GM21528 (cell line): ENCODE measurements around the gene THTPA.

ENCODE experiments used
- ATAC-seq: cut with Tn5 transposase; IDR thresholded peaks from one replicate; pipeline ENCODE4 v1.9.1; 2021; ENCODE audit warnings: mild to moderate bottlenecking, moderate library complexity; ENCODE audit not compliant: unreplicated experiment, low FRiP score

THTPA gene

DNA sequence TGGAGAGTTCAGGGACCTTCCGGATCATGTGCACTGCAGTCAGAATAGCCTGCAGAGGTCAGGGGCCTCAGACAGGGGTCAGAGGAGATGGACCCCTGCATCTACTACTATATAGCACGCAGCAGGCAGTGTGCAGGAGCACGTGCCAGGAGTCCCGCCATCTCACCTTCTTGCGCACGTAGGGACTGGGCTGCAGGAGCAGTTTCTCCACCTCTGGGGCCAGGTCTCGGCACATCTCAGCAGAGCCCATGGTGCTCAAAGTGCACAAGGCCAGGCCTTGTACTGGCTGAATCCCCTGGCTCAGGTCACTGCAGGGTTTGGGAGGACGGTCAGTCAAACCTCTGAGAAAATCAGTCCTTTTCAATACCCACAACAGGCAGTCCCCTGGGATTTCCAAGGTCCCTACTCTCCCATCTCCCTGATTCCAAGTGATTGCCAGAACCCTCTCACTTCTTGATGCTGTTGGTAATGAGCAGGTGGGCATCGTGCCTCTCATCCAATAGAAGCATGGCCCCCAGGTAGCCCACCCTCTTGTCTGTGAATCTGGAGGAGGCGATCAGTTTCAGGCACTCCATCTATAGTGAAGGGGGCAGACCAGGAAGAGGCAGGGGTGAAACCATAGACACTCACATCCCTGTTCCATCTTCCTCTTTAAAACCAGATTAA lies 10.2 kb downstream of the THTPA start:
- no peak for ATAC-seq

DNA sequence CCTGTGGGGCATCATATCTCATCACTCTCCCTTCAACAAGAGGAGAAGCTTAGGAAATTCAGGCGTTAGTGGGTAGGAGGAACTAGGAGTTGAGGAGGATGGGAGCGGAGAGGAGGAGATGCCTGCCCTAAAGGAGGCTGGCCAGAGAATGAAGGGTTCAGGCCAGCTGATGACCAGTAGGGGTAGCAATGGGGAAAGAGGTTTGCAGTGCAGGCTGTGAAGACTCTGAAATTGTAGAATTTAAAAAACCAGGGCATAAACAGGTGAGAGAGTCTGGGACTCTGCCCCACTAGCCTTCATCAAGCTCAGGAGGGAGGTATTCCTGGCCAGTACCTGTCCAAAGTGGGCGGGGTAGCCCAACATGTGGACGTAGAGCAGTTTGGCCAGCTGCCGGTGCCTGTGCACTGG lies 10.7 kb downstream of the THTPA start:
- ATAC-seq: peak; percentile 4

DNA sequence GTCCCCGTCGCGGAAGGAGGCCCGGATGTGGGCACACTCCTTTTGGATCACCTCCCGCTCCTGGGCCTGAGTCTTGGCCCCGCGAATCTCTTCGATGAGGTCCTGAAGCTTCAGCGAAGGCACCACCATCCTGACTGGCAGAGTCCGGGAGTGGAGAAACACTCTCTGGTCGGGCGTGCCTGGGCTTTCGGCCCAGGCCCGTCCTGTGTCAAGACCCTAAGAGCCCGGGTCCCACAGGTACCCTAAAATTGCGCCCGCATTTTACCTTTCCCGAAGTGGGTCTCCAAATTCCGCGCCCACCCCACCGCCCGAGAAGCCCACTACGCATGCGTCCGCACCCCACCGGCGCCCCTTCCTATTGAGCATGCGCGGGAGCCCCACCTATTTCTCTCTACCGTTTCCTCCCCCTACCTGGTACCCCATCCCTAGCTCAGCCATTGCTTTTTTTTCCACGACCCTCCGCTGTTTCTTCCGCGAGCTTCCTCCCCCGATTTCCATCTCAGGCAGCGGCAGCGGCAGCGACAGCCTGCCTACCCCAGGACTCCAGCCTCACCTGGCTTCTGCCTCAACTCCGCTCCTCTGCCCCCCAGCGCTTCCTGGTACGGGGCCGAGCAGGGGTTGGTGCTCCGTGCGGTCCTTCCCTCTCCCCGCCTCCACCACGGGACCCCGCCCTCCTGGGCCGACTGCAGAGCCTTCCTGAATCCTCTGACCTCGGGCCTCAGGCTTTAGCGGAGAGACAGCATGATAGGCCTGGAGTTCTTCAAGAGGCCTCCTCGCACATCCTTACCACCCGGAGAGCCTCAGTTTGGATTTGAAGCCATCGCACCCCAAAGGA lies 11.3 kb downstream of the THTPA start, which contains the start of gene AP1G2:
TSS of gene AP1G2 (minus strand) at position 606 of the 835 bp plus-strand sequence. CDS start at position 129, 477 bp downstream.
- ATAC-seq: peak; percentile 90

DNA sequence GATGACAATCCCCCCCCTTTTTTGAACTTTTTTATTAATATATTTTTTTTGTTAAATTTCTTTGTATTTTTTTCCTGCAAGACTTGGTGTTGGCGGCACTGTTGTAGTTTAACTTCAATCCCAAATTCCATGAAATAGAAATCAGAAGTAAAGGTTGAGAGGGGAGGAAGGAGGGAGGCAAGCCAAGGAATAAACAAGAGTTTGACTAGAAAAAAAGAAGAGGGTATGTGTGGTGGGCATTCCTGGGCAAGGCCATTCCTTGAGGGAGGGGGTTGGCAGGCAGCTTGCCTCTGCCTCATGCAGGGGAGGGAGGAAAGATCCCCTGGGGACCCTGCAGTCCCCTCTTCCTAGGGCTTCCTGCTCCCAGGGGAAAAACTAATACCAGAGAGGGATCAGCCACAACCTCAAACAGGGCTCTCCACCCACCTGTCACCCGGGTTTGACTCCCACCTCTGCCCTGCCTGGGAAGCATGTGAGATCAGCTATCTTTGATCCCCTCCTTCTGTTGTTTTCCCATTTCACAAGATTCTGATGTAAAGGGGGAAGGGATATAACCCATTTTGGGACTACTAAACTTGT lies 12.0 kb downstream of the THTPA start:
- ATAC-seq: no peak

DNA sequence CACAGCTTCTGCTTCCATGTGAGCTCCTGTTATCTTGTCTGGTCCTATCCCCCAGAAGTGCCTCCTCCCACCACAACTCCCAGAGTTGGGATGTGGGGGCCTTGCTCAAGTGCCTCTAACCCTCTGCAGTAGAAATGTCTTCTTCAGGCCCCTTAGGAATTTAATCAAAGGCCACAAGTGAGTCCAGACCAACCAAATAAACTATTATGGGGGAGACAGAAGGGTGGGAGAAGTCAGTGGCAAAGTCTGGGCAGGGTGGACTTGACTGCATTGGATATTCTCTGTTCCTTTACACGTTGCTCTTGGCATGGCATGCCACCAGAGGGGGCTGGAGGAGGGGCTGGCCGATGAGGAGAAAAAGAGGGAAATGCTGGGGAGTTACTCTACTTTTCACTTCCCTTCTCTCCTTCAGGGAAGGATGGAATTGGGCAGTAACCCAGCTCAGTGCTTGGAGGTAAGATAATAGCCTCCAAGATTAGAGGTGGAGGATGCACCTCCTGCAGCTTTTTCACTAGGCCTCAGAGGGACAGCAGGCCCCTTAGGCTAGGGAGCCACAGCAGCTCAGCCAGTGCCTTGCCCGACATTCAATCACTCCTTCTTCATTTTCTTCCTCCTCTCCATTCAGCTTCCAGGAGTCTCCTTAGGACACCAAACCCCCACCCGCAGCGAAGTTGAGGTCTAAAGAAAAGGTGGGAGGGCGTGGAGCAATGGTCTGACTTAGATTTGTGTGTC lies 12.7 kb downstream of the THTPA start:
- no peak for ATAC-seq

DNA sequence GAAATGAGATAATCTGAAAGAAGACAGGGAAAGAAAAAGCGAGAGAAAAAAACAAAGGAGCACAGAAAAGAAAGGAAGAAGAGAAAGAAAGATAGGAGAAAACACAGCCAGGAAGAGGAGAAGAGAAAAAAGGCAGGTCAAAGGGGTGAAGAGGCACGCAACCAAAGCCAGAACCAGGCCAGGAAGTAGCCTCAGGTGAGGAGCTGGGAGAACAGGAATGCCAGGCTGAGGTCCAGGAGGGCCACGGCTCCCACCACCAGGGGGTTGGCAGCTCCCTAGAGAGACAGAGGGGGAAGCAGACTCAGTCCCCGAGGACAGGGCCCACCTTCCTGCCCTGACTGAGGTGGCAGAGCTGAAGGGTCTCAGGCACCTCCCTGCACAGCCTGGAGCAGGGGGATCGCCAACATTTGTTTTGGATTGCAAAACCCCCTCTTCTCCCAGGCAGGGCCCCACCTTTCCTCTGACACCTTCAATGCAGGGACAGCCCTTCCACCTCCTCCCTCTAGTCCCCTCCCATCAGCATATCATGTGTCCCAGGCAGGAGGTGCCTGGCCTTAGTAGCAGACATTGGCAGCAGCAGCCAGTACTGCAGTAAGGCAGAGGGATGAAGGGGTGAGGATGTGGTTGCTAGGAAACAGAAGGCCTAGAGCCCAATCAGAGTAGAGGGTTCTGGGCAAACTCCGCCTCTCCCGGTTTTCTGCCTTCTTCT lies 13.5 kb downstream of the THTPA start:
- no peak for ATAC-seq

DNA sequence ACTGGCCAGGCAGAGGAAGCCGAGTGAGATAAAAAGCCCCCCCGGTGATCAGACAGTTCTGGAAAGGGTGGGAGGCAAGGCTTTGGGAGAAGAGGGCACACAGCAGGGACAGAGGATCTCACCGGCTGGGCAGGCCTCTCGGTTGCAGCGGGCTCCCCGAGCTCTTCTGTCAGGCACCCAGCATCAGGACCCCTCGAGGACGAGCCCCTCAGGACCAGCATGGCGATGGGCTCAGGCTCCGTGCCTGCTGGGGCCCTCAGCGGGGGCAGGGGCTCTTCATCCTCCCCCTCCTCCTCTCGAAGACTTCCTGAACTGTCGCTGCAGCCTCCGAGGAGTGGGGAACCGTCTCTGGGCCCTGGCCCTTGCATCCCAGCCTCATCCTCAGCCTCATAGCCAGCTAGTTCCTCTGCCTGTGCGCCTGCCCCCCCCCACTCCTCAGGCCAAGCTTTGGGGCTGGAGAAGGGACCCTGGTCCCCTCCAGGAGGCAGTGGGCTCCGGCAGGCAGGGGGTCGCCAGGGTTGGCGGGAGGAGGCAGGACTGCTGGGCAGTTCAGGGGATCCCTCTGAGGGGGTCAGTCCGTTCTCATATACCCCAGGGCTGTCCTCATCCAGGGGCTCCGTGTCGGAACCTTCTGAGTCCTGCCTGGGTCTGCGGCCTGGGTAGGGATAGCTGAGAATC lies 14.9 kb downstream of the THTPA start:
- no peak for ATAC-seq

DNA sequence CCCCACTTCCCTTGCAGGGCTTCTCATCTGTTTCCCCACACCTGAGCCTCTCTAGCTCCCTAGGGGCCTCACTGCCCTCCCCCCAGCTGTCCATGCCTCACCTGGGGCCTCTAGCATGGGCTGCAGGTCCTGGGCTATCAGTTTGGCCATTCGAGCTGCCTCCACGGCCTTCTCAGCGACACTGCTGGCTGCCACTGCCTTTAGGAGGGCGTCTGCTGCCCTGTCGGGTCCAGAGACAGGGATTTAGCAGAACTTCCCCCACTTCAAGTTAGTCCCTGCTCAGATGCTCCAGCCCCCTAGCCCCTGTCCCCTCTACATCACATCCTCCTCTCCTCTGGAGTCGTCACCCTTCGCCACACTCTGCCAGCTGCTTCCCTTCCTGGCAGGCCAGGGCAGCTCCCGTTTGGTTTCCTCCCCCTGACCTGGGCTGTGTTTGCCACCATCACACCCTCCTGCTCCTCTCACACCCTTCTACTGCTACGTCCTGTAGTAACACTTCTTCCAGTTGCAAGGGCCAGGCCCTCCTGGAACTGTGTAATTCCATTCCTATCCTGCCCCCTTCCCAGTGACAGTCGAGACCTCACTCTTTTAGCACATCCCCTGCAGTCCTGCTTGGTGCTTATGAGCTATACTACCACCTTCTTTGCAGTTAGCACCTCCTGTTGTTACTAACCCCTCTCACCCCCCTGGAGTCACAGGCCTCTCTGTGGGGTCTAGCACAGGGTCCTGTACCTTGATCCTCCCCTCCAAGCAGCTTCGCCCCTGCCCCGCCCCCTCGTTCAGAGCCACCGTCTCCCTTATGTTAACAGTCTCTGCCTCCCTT lies 15.8 kb downstream of the THTPA start:
- no peak for ATAC-seq

DNA sequence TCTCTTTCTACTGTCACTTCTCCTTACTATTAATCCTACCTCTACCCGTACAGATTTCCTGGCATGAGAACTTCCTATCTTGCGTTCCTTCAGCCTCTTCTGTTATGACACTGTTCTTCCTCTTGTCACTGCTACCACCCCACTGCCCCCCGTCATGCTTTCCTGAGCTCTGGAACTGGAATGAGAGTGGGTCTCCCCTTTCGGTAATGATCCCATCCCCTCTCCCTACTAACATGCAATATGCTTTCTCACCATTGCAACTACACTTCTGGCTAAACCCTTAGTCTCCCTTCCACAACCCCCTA lies 16.4 kb downstream of the THTPA start:
- no peak for ATAC-seq

DNA sequence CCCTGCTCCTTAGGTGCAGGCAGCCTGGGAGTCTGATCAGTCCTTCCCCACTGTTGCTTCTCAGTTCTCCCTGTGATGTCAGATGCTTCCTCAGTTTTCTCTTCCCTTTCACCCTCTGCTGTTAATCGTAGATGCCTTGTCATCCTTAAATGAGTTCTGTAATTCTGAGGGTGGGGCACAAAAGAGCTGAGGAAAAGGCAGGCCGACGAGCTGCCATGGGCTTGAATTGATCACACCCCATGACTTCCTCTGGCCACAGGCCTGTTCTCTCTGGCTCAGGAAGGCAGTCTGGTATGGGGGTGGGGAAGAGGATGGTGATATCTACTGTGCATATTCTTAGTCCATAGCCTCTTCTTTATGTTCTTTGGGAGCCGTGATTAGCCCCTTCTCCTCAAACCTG lies 16.8 kb downstream of the THTPA start:
- ATAC-seq: no peak

DNA sequence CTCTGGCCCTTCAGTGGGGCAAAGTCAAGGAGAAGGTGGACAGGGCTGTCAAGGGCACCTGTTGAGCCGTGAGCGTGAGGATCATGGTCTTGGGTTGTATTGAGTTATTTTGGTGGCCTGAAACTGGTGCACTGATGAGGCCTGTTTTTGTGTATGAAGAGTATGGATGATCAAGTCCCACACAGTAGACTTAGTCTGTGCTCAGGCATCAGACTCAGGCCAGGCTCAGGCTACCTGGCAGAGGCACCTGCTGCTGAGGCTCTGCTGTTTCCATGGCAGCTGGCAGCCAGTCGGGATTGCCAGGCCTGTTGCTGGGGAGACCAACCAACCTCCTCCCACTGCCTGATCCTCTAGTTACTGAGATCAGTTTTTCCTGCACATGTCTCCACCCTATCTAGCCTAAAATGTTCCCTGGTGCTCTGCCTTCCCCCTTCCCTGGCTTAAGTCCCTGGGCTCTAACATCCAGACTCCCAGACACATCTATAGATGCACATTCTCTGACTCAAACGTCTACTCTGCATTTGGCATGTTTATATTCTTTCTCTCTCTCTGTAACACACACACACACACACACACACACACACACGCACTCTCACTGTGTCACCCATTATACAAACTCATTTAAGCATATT lies 17.4 kb downstream of the THTPA start:
- ATAC-seq: no peak

DNA sequence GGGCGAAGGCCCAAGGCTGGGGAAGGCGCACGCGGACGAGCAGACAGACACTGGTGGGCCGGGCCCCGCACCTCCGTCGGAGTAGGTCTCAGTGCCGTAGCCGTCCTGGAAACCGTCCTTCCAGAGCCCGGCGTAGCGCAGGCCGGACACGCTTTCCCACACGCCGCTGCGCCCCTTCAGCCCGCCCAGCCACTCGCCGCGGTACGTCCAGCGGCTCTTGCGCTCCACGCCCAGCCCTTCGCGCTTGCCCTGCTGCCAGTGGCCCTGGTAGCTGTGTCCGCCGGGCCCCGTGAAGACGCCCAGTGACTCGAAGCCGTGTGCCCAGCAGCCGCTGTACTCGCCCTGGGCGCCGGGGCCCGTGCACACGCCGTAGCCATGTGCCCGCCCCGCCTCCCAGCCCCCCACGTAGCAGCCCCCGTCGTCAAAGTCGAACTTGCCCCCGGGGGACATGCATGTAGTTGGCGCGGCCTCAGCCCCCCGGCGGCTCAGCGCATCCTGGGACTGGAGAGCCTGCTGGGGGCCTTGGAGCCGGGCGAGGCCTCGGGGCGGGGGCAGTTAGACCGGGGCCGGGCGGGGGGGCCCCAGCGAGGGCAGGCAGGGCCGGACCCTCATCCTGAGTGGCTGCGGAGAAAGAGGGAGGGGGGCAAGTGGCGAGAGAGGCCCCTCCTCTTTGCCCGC lies 21.1 kb downstream of the THTPA start:
- no peak for ATAC-seq

DNA sequence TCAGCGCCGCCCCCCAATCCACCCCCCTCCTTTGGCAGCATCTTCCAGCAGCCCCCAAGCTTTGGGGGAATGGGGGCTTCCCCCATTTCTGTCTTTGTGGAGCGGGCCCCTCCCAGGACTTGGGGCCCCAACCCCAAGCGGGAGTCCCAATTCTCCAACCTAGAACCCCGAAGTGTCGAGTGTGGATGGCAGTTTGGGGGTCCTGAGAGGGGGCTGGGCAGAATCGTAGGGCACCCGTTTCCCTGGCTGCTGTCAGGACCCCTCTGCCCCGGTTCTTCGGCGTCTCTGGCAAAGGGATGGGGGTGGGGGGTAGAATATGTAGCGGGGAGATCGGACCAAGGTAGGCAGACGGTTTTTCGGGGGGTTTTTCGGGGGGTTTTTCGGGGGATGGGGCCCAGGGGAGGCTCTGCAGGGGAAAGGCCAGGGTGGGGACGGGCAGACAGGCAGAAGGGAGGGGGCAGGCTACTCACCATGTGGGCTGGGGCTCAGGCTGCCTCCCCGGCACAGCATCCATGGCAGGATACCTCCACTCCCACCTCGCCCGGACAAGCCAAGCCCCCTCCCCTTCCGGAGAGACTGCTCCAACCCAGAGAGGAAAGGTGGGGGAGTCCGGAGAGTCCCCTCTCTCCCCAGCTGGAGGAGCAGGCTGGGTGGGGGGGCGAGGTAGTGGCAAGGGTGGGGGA lies 21.8 kb downstream of the THTPA start:
- no peak for ATAC-seq

DNA sequence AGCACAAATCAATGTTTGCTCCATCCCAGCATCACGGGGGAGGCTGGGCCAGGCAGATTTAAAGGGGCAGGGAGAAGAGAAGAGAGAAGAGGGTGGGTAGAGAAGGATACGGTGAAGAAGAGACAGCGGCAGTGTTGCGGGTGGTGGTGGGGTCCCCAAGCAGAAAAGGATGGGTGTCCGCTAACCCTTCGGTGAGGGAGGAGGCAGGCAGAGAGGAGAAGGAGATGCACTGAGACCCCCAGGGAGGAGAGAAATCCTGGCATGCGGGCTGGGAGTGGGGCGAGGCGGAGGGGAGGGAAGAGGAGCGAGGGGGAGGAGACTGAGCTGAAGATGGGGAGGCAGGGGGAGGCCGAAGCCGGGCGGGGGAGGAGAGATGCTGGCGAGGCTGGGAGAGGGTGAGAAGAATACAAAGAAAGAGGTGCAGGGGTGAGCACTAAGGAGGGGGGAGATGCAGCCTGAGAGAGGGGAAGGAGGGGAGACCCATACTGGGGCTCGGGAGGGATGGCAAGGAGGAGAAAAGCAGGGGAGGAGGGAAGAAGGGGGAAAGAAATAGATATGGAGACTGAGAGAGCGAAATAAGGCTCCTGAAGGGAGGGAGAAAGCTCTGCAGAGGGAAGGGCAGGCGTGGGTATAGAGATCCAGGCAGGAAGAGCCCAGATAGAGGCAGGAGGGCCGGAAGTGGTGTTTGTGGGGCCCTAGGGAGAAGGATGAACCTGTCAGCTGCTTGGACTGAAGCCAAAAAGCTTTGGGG lies 22.7 kb downstream of the THTPA start, which contains the start of gene JPH4:
TSS of gene JPH4 (minus strand) at position 231 of the 751 bp plus-strand sequence. CDS start 1,337 bp downstream, outside the sequence.
- ATAC-seq: no peak

DNA sequence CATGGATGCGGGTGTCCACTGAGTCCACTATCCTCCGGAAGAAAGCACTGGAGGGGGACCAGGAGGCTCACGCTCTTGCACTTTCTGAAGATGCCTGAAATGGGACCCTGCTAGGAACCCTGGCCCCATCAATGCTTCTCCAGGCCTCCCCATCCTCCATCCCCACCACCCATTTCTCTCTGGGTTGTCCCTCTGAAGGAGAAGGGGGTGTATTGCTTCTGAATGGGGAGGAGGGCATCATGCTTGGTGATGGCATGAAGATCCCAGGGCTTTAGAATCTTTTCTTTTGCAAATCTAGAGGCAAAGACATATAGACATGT lies 23.2 kb downstream of the THTPA start:
- no peak for ATAC-seq

DNA sequence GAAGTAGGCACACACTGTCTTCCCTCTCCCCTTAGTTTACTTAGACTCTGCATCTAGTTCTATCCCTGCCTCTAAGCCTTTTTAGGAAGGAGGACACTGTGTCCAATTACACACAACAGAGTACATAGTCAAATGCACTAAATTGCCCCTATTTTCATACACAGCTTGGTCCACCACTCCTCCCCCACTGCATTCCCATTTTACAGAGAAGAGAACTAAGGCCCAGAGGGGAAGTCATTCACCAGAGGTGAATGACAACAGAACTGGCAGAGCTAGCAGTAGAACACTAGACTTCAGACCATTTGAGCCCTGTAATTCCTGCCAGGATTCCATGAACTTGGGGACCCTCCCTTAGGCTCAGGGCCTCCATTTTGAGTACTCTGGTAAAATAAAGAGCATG lies 23.7 kb downstream of the THTPA start:
- no peak for ATAC-seq
